ENCODE results near the gene FCHO2. TPM values are rescaled to one million over a fixed set of nuclear protein-coding genes. Genes with fewer than 3 reads are reported as not detected.

Gene FCHO2
- total RNA-seq, 1 donor: 31.5 TPM

- Histone ChIP-seq H3K36me3 (ENCODE audit: insufficient read depth, low read length) (no peaks in the 10 kb centered on the region), H3K4me2 (ENCODE audit: insufficient read depth, low read length) (no peak overlapping the region), H3K27me3 (ENCODE audit: insufficient read depth, low read length) (no peaks in the 10 kb centered on the region), H2AFZ (ENCODE audit: low read length) (no peak overlapping the region), H3K4me1 (ENCODE audit: insufficient read depth, low read length) (peaks cover 31% of the 10 kb centered on the region), H3K9me3 (ENCODE audit: low read depth, low read length) (no peaks in the 10 kb centered on the region), H4K20me1 (ENCODE audit: insufficient read depth, low read length) (no peaks in the 10 kb centered on the region), H3K4me3 (ENCODE audit: insufficient read depth, low read length) (no peak overlapping the region), H3K79me2 (ENCODE audit: insufficient read depth, low read length) (no peaks in the 10 kb centered on the region), H3K27ac (ENCODE audit: low read depth, low read length) (peak overlapping the region; percentile 43)
- no peak for TF ChIP-seq CTCF (IDR thresholded peaks at IDR 0.05; ENCODE audit: extremely low read depth, low read depth, low read length)
- peak; percentile 34 for DNase-seq (ENCODE audit: insufficient read length, low spot score, missing footprints)
Observed at GRCh38 chr5:73028991-73029595, 73.3 kb downstream of the FCHO2 start.

- H2AFZ ChIP-seq (ENCODE audit: low read length): no peak overlapping the region
- DNase-seq (ENCODE audit: insufficient read length, low spot score, missing footprints): peak; percentile 8
- H3K36me3 ChIP-seq (ENCODE audit: insufficient read depth, low read length): no peaks in the 10 kb centered on the region
- H3K79me2 ChIP-seq (ENCODE audit: insufficient read depth, low read length): no peaks in the 10 kb centered on the region
- peak overlapping the region; percentile 48 for H3K27ac ChIP-seq (ENCODE audit: low read depth, low read length)
- no peak for TF ChIP-seq CTCF (IDR thresholded peaks at IDR 0.05; ENCODE audit: extremely low read depth, low read depth, low read length)
- no peak overlapping the region for H3K4me3 ChIP-seq (ENCODE audit: insufficient read depth, low read length)
- H3K27me3 ChIP-seq (ENCODE audit: insufficient read depth, low read length): no peaks in the 10 kb centered on the region
- H3K4me1 ChIP-seq (ENCODE audit: insufficient read depth, low read length): peaks cover 31% of the 10 kb centered on the region
- no peak overlapping the region for H3K4me2 ChIP-seq (ENCODE audit: insufficient read depth, low read length)
- H3K9me3 ChIP-seq (ENCODE audit: low read depth, low read length): no peaks in the 10 kb centered on the region
- H4K20me1 ChIP-seq (ENCODE audit: insufficient read depth, low read length): no peaks in the 10 kb centered on the region
Observed at GRCh38 chr5:73030531-73030930, 74.7 kb downstream of the FCHO2 start.

GRCh38 chr5:73030995-73031394, 75.2 kb downstream of the FCHO2 start:
- Histone ChIP-seq H4K20me1 (ENCODE audit: insufficient read depth, low read length) (no peaks in the 10 kb centered on the region), H3K4me3 (ENCODE audit: insufficient read depth, low read length) (no peak overlapping the region), H3K36me3 (ENCODE audit: insufficient read depth, low read length) (no peaks in the 10 kb centered on the region), H3K9me3 (ENCODE audit: low read depth, low read length) (no peaks in the 10 kb centered on the region), H3K27me3 (ENCODE audit: insufficient read depth, low read length) (no peaks in the 10 kb centered on the region), H3K4me2 (ENCODE audit: insufficient read depth, low read length) (peak overlapping the region; percentile 25), H3K4me1 (ENCODE audit: insufficient read depth, low read length) (peaks cover 31% of the 10 kb centered on the region), H2AFZ (ENCODE audit: low read length) (no peak overlapping the region), H3K27ac (ENCODE audit: low read depth, low read length) (peak overlapping the region; percentile 48), H3K79me2 (ENCODE audit: insufficient read depth, low read length) (no peaks in the 10 kb centered on the region)
- no peak for TF ChIP-seq CTCF (IDR thresholded peaks at IDR 0.05; ENCODE audit: extremely low read depth, low read depth, low read length)
- DNase-seq (ENCODE audit: insufficient read length, low spot score, missing footprints): peak; percentile 46

- no peak overlapping the region for H3K4me3 ChIP-seq (ENCODE audit: insufficient read depth, low read length)
- H4K20me1 ChIP-seq (ENCODE audit: insufficient read depth, low read length): no peaks in the 10 kb centered on the region
- no peak for TF ChIP-seq CTCF (IDR thresholded peaks at IDR 0.05; ENCODE audit: extremely low read depth, low read depth, low read length)
- peak overlapping the region; percentile 48 for H3K27ac ChIP-seq (ENCODE audit: low read depth, low read length)
- no peaks in the 10 kb centered on the region for H3K27me3 ChIP-seq (ENCODE audit: insufficient read depth, low read length)
- H3K4me2 ChIP-seq (ENCODE audit: insufficient read depth, low read length): peak overlapping the region; percentile 25
- no peak overlapping the region for H2AFZ ChIP-seq (ENCODE audit: low read length)
- peak; percentile 8 for DNase-seq (ENCODE audit: insufficient read length, low spot score, missing footprints)
- H3K79me2 ChIP-seq (ENCODE audit: insufficient read depth, low read length): no peaks in the 10 kb centered on the region
- H3K36me3 ChIP-seq (ENCODE audit: insufficient read depth, low read length): no peaks in the 10 kb centered on the region
- H3K9me3 ChIP-seq (ENCODE audit: low read depth, low read length): no peaks in the 10 kb centered on the region
- peaks cover 31% of the 10 kb centered on the region for H3K4me1 ChIP-seq (ENCODE audit: insufficient read depth, low read length)
Observed at GRCh38 chr5:73031839-73032238, 76.0 kb downstream of the FCHO2 start.
